ENCODE results near the gene PARL. TPM values are rescaled to one million over a fixed set of nuclear protein-coding genes. Genes with fewer than 3 reads are reported as not detected.
A peak's percentile ranks its signal among the peaks of the same experiment; 100 is the strongest.

Gene PARL
- total RNA-seq, 1 experiment from 2014 or later = 109 TPM

DNA sequence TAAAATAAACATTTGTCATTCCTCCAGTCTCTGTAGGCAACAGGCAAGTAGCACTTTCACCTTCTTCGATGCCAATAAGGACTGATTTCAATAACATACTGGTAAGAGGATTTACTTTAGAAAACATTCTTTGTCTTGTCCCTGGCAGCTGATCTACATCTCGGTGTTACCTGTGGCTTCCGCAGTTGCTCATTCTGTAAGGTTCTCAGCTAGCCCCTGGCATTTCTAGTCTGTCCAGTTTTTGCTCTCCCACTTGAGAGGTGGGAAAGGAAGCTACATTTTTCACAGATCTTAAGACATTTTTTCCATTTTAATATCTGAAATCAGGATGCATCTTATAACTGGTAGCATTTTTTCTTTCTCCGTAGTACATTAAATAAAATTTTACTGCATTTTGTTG lies 39.6 kb downstream of the PARL start:
- H3K27ac ChIP-seq = peak overlapping the region; percentile 28
- H3K27me3 ChIP-seq (ENCODE audit: insufficient read depth, low read depth) = no peaks in the 10 kb centered on the region
- no peaks in the 10 kb centered on the region for H3K9me2 ChIP-seq (ENCODE audit: insufficient read depth)
- no TSS peak for BruUV-seq (replicated peaks)
- TF ChIP-seq, protein P1, sequence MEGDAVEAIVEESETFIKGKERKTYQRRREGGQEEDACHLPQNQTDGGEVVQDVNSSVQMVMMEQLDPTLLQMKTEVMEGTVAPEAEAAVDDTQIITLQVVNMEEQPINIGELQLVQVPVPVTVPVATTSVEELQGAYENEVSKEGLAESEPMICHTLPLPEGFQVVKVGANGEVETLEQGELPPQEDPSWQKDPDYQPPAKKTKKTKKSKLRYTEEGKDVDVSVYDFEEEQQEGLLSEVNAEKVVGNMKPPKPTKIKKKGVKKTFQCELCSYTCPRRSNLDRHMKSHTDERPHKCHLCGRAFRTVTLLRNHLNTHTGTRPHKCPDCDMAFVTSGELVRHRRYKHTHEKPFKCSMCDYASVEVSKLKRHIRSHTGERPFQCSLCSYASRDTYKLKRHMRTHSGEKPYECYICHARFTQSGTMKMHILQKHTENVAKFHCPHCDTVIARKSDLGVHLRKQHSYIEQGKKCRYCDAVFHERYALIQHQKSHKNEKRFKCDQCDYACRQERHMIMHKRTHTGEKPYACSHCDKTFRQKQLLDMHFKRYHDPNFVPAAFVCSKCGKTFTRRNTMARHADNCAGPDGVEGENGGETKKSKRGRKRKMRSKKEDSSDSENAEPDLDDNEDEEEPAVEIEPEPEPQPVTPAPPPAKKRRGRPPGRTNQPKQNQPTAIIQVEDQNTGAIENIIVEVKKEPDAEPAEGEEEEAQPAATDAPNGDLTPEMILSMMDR (conservative IDR thresholded peaks at IDR 0.05) = no peak
- no peak for TF ChIP-seq EZH2 (IDR thresholded peaks at IDR 0.05; ENCODE audit: low read depth)
- ChIA-PET CTCF (interaction anchor here (1.8 kb wide), 1 partner anchor 39 kb away, joined by 15 read pairs; the partner anchor contains the start of gene PARL), POLR2A (ENCODE audit: unreplicated experiment) (interaction anchor here (0.6 kb wide), 2 partner anchors 45 to 936 kb away, joined by 3 read pairs; no protein-coding TSS in a partner anchor)
- H3F3A ChIP-seq (ENCODE audit: insufficient read depth, low read depth) = peaks cover 23% of the 10 kb centered on the region
- intact Hi-C loops (cut with micrococcal nuclease; ENCODE audit: unreplicated experiment) = loop anchor here (2.0 kb wide), 1 partner anchor 20 kb away; the partner anchor contains the start of gene MAP6D1
- H2AFZ ChIP-seq = no peak overlapping the region
- H4K20me1 ChIP-seq (ENCODE audit: insufficient read depth) = peaks cover 4% of the 10 kb centered on the region; the same call in 1 of the 2 replicates
- H3K4me1 ChIP-seq (replicated peaks; ENCODE audit: insufficient read depth) = peaks cover 13% of the 10 kb centered on the region
- H3K79me2 ChIP-seq (ENCODE audit: low read depth) = no peaks in the 10 kb centered on the region
- no peak overlapping the region for H3K4me2 ChIP-seq
- H3K4me3 ChIP-seq = no peak overlapping the region
- DNase-seq = peak in 1 of 2 experiments; percentile 48
- H3K36me3 ChIP-seq (ENCODE audit: low read depth) = peaks cover 54% of the 10 kb centered on the region
- no peaks in the 10 kb centered on the region for H3K9me3 ChIP-seq (ENCODE audit: insufficient read depth, low read depth)

- Histone ChIP-seq H3K4me1 (replicated peaks; ENCODE audit: insufficient read depth) (peaks cover 13% of the 10 kb centered on the region), H2AFZ (no peak overlapping the region), H3K79me2 (ENCODE audit: low read depth) (no peaks in the 10 kb centered on the region), H3K27ac (no peak overlapping the region), H3K27me3 (ENCODE audit: insufficient read depth, low read depth) (no peaks in the 10 kb centered on the region), H3K9me2 (ENCODE audit: insufficient read depth) (no peaks in the 10 kb centered on the region), H3K4me2 (no peak overlapping the region), H3K9me3 (ENCODE audit: insufficient read depth, low read depth) (no peaks in the 10 kb centered on the region), H3F3A (ENCODE audit: insufficient read depth, low read depth) (peaks cover 18% of the 10 kb centered on the region), H4K20me1 (ENCODE audit: insufficient read depth) (peaks cover 9% of the 10 kb centered on the region; the same call in 1 of the 2 replicates), H3K36me3 (ENCODE audit: low read depth) (peaks cover 54% of the 10 kb centered on the region), H3K4me3 (no peak overlapping the region)
- peak in 1 of 2 experiments; percentile 64 for DNase-seq
- BruUV-seq (replicated peaks) = no TSS peak
- ChIA-PET CTCF (interaction anchor here (0.6 to 1.8 kb wide), 2 partner anchors 40 to 453 kb away, joined by 4 to 15 read pairs; partner anchors contain the start of gene PARL), POLR2A (ENCODE audit: unreplicated experiment) (interaction anchor here (0.6 kb wide), 1 partner anchor 45 kb away, joined by 3 read pairs; no protein-coding TSS in a partner anchor)
- TF ChIP-seq EZH2 (IDR thresholded peaks at IDR 0.05; ENCODE audit: low read depth) = no peak
- TF ChIP-seq, protein P1 (conservative IDR thresholded peaks at IDR 0.05) = no peak
- intact Hi-C loops (cut with micrococcal nuclease; ENCODE audit: unreplicated experiment) = loop anchor here (2.0 kb wide), 1 partner anchor 20 kb away; the partner anchor contains the start of gene MAP6D1
Measured at GRCh38 chr3:183844606-183845005, 40.1 kb downstream of the PARL start.

DNA sequence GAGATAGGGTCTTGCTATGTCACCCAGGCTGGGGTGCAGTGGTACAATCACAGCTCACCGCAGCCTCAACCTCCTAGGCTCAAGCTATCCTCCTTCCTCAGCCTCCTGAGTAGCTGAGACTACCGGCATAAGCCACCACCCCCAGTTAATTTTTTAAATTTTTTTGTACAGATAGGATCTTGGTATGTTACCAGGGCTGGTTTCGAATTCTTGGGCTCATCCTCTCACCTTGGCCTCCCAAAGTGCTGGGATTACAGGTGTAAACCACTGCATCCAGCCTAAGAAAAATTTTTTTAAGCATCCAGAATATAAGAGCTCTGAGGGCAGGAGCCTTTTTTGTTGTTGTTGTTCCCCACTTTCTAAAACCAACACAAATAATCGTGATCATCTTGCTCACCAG lies 44.9 kb downstream of the PARL start:
- H3K4me2 ChIP-seq = no peak overlapping the region
- ChIA-PET POLR2A (ENCODE audit: unreplicated experiment) (interaction anchor here (0.7 kb wide), 1 partner anchor 10 kb away, joined by 7 read pairs; no protein-coding TSS in a partner anchor), CTCF (interaction anchor here (0.6 kb wide), 1 partner anchor 440 kb away, joined by 5 read pairs; no protein-coding TSS in a partner anchor)
- no peaks in the 10 kb centered on the region for H3K27me3 ChIP-seq (ENCODE audit: insufficient read depth, low read depth)
- peaks cover 17% of the 10 kb centered on the region; the same call in 1 of the 2 replicates for H4K20me1 ChIP-seq (ENCODE audit: insufficient read depth)
- H2AFZ ChIP-seq = no peak overlapping the region
- DNase-seq = peak in 1 of 2 experiments; percentile 10
- peaks cover 31% of the 10 kb centered on the region for H3K36me3 ChIP-seq (ENCODE audit: low read depth)
- no TSS peak for BruUV-seq (replicated peaks)
- H3K27ac ChIP-seq = no peak overlapping the region
- no peaks in the 10 kb centered on the region for H3K9me3 ChIP-seq (ENCODE audit: insufficient read depth, low read depth)
- H3K4me1 ChIP-seq (replicated peaks; ENCODE audit: insufficient read depth) = peaks cover 1% of the 10 kb centered on the region; the same call in 1 of the 2 replicates
- H3F3A ChIP-seq (ENCODE audit: insufficient read depth, low read depth) = peaks cover 9% of the 10 kb centered on the region
- intact Hi-C loops (cut with micrococcal nuclease; ENCODE audit: unreplicated experiment) = no loop called here
- H3K9me2 ChIP-seq (ENCODE audit: insufficient read depth) = no peaks in the 10 kb centered on the region
- no peak for TF ChIP-seq EZH2 (IDR thresholded peaks at IDR 0.05; ENCODE audit: low read depth)
- TF ChIP-seq, protein P1 (conservative IDR thresholded peaks at IDR 0.05) = no peak
- H3K79me2 ChIP-seq (ENCODE audit: low read depth) = no peaks in the 10 kb centered on the region
- H3K4me3 ChIP-seq = no peak overlapping the region
